Vagina (tissue), 2 donors: ENCODE measurements around the gene BAG5.

ENCODE experiments used
- POLR2A ChIP-seq, 2 donors: fragments of 450-650 bp; IDR thresholded peaks; one replicate each; pipeline ENCODE4 v1.6.1; 2017; ENCODE audit warnings: antibody characterized with exemption in 2 of 2, mild to moderate bottlenecking in 2 of 2, moderate library complexity in 2 of 2
- POLR2AphosphoS5 ChIP-seq, 2 donors: sonication (generic); formaldehyde crosslinking; IDR thresholded peaks; one replicate each; pipeline ENCODE4 v1.9.0; 2017; ENCODE audit warnings: antibody characterized with exemption in 2 of 2, mild to moderate bottlenecking in 2 of 2, low read depth in 1 of 2; ENCODE audit not compliant: insufficient read depth in 1 of 2

GRCh38 chr14:103543140-103543539 is 19.3 kb downstream of the BAG5 start:
- TF ChIP-seq POLR2A (IDR thresholded peaks at IDR 0.05) (no peak), POLR2AphosphoS5 (IDR thresholded peaks at IDR 0.05; ENCODE audit: insufficient read depth in 1 of 2, low read depth in 1 of 2) (no peak)
